Heart left ventricle (tissue), 16 donors: ENCODE data around the gene BEND7. TPM values are rescaled to one million over a fixed set of nuclear protein-coding genes. Genes with fewer than 3 reads are reported as not detected.

Experiments used
- ATAC-seq, 4 donors: fragments of 200-7000 bp; cut with Tn5 transposase; one replicate each; pipeline ENCODE4 v1.9.1; 2020 to 2022; ENCODE audit warnings: moderate library complexity in 4 of 4, mild to moderate bottlenecking in 3 of 4, moderate number of reproducible peaks in 1 of 4
- DNase-seq, 5 donors: peaks; one replicate each; pipeline ENCODE4 v3.0.0-alpha.2; 2020
- H3K27ac ChIP-seq, 12 donors: fragments of 200-600 bp; sonication (generic) in 4 of 12; one replicate each; pipeline versions ENCODE4 v1.5.0 to v1.8.0; 2016 to 2022; ENCODE audit warnings: mild to moderate bottlenecking in 2 of 12
- H3K27me3 ChIP-seq, 9 donors: fragments of 200-600 bp; sonication (generic) in 2 of 9; one replicate each; pipeline versions ENCODE4 v1.5.1 to v1.8.0; 2016 to 2022; ENCODE audit warnings: mild to moderate bottlenecking in 3 of 9
- H3K36me3 ChIP-seq, 9 donors: fragments of 200-600 bp; sonication (generic) in 2 of 9; one replicate each; pipeline versions ENCODE4 v1.5.0 to v1.8.0; 2018 to 2022; ENCODE audit warnings: mild to moderate bottlenecking in 2 of 9
- H3K4me1 ChIP-seq, 12 donors: fragments of 200-600 bp; sonication (generic) in 4 of 12; one replicate each; pipeline versions ENCODE4 v1.5.0 to v1.8.0; 2016 to 2022; ENCODE audit warnings: mild to moderate bottlenecking in 3 of 12
- H3K4me3 ChIP-seq, 12 donors: fragments of 200-600 bp; sonication (generic) in 4 of 12; one replicate each; pipeline versions ENCODE4 v1.5.0 to v1.8.0; 2017 to 2022; ENCODE audit warnings: mild to moderate bottlenecking in 9 of 12, moderate library complexity in 4 of 12
- H3K9me3 ChIP-seq, 12 donors: fragments of 200-600 bp; sonication (generic) in 4 of 12; one replicate each; pipeline versions ENCODE4 v1.5.0 to v1.8.0; 2016 to 2022; ENCODE audit warnings: mild to moderate bottlenecking in 1 of 12
- POLR2A ChIP-seq, 2 donors: fragments of 450-650 bp; IDR thresholded peaks; one replicate each; pipeline ENCODE4 v1.6.1; 2017; ENCODE audit warnings: antibody characterized with exemption in 2 of 2, mild to moderate bottlenecking in 2 of 2, moderate library complexity in 2 of 2
- whole genome bisulfite sequencing, 4 donors: extraction: QIAGEN DNeasy Blood & Tissue Kit in 2 of 4; methylation state at CpG; one replicate each; pipeline versions ENCODE4 v1.1.5 to v1.1.7; 2013 to 2018; 5-methylcytosine and 5-hydroxymethylcytosine counted together
- intact Hi-C, 10 donors: fragments of 100-400 bp; cut with DNase I; formaldehyde crosslinking; loops; one replicate each; pipeline versions ENCODE4 v1.11.1 to v1.14.2; 2022
- polyA plus RNA-seq, 2 donors: library from polyadenylated mRNA; stranded (reverse); fragments of 200-250 nt; gene quantifications; one replicate each; pipeline ENCODE4 v1.2.3, GENCODE V29; 2013
- total RNA-seq, 9 donors: library from RNA; depleted of rRNA in 2 of 9; stranded (reverse); fragments of >200 nt in 2 of 9; fragmentation: NEBNext Ultra II Directional in 3 of 9; extraction: Animal tissue kit (Norgen Biotek cat#: 25700) in 3 of 9; gene quantifications; one replicate each; pipeline versions ENCODE4 v1.1.0 to v1.2.4, GENCODE V29; 2016 to 2023
- TF ChIP-seq, protein P1 (sequence below), 12 donors: fragments of 200-600 bp; sonication (generic) in 4 of 12; IDR thresholded peaks; one replicate each; pipeline versions ENCODE4 v1.5.0 to v1.8.0; 2018 to 2022; ENCODE audit warnings: antibody characterized with exemption in 12 of 12, mild to moderate bottlenecking in 5 of 12
- donor health status: ischemic (EF 13 %, LVEDD 7.1; RV severe dilation, severe dysfunction).
- donor health status: healthy with polysubstance abuse.
- donor health status: DM: no; HTN: yes; CAD: no.
- donor health status: DM: no; HTN: no; CAD: no.
- donor health status: ischemic (EF 25% LVEDD 6.9; RV normal size, moderate dysfunction).
- donor health status: ischemic (EF 25% LVEDD 5.7; RV mildly dilated, moderate dysfunction).
- donor health status: healthy.
- donor health status: DM: yes; HTN: yes; CAD: no.
- donor health status: ischemic (EF 35%, LVEDD 5.7; RV mildly dilated, moderate dysfunction).
- donor health status: nonischemic (EF 11% LVEDD 7.7; RV severe dilation, severe dysfunction).
- donor health status: DM: yes; HTN: yes; CAD: no.
- donor health status: PGD.
- donor health status: ischemic (EF 29% LVEDD 5.4; RV normal size, mild dysfunction).
- donor health status: nonischemic (EF 23%, LVEDD 6.1; RV moderate dilation, normal function).

BEND7 gene
- total and polyA plus RNA-seq, 11 donors, result 5.5 to 30.5 (median 11.9) TPM

DNA sequence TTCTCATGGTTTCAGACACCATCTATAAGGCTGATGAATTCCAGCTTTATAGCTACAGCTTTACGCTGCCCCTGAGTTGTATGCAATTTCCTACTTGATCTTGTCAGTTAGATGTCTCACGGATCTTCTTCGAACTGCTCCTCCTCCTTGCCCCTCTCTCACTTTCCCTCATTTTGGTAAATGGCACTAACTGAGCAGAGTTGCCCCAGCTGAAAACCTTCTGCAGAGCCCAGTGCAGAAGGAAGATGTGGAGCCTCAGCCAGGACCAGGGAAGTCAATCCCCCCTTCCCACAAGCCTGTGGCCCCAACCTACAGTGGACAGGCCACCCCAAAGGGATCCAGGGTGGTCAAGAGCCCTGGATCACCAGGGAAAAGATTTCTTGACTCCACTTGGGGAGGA lies 131.8 kb downstream of the BEND7 start:
- ATAC-seq (no peak), DNase-seq (no peak)
- TF ChIP-seq, protein P1, sequence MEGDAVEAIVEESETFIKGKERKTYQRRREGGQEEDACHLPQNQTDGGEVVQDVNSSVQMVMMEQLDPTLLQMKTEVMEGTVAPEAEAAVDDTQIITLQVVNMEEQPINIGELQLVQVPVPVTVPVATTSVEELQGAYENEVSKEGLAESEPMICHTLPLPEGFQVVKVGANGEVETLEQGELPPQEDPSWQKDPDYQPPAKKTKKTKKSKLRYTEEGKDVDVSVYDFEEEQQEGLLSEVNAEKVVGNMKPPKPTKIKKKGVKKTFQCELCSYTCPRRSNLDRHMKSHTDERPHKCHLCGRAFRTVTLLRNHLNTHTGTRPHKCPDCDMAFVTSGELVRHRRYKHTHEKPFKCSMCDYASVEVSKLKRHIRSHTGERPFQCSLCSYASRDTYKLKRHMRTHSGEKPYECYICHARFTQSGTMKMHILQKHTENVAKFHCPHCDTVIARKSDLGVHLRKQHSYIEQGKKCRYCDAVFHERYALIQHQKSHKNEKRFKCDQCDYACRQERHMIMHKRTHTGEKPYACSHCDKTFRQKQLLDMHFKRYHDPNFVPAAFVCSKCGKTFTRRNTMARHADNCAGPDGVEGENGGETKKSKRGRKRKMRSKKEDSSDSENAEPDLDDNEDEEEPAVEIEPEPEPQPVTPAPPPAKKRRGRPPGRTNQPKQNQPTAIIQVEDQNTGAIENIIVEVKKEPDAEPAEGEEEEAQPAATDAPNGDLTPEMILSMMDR (IDR thresholded peaks at IDR 0.05), result no peak
- no peak for TF ChIP-seq POLR2A (IDR thresholded peaks at IDR 0.05)
- 94 to 97% (median 97%) methylated on average over 3 of the region's 3 CpGs for WGBS, 4 donors
- intact Hi-C loops, result no loop called here
- Histone ChIP-seq H3K27me3 (no peaks in the 10 kb centered on the region), H3K4me3 (no peak overlapping the region), H3K4me1 (no peaks in the 10 kb centered on the region), H3K36me3 (no peaks in the 10 kb centered on the region), H3K27ac (no peak overlapping the region), H3K9me3 (no peaks in the 10 kb centered on the region)

DNA sequence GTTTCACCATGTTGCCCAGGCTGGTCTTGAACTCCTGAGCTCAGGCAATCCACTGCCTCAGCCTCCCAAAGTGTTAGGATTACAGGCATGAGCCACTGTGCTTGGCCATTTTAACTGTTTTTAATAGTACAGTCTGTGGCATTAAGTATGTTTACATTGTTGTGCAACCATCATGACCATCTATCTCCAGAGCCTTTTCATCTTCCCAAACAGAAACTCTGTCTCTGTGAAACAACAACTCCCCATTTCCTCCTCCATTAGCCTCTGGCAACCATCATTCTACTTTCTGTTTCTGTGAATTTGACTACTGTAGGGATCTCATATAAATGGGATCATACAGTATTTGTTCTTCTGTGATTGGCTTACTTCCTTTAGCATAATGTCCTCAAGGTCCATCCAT lies 132.4 kb downstream of the BEND7 start:
- ATAC-seq, result no peak
- intact Hi-C loops, result no loop called here
- no peak for TF ChIP-seq POLR2A (IDR thresholded peaks at IDR 0.05)
- TF ChIP-seq, protein P1 (IDR thresholded peaks at IDR 0.05), result no peak
- no peak for DNase-seq
- Histone ChIP-seq H3K27me3 (no peaks in the 10 kb centered on the region), H3K4me3 (no peak overlapping the region), H3K4me1 (no peaks in the 10 kb centered on the region), H3K27ac (no peak overlapping the region), H3K36me3 (no peaks in the 10 kb centered on the region), H3K9me3 (no peaks in the 10 kb centered on the region)

DNA sequence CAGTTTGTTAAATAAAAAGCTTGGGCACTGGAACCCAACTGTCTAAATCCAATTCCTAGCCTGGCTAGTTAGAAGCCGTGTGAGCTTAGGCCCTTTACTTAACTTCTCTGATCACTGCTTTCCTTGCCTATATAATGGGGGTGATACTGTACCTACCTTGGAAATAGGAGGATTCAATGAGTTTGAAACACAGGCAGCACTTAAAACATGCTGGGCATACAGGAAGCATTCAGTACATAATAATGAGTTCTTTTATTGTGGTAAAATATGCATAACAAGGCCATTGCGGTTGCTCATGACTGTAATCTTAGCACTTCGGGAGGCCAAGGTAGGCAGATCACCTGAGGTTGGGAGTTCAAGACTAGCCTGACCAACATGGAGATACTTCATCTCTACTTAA lies 133.3 kb downstream of the BEND7 start:
- H3K4me1 ChIP-seq, result peaks cover 0 to 4% (median 0%) of the 10 kb centered on the region in 12 donors
- no peaks in the 10 kb centered on the region for H3K9me3 ChIP-seq
- H3K27me3 ChIP-seq, result no peaks in the 10 kb centered on the region
- no peak overlapping the region for H3K4me3 ChIP-seq
- H3K27ac ChIP-seq, result no peak overlapping the region
- TF ChIP-seq POLR2A (IDR thresholded peaks at IDR 0.05), result no peak
- TF ChIP-seq, protein P1 (IDR thresholded peaks at IDR 0.05), result no peak
- H3K36me3 ChIP-seq, result no peaks in the 10 kb centered on the region
- ATAC-seq (no peak), DNase-seq (no peak)
- 80 to 94% (median 89%) methylated on average over 3 of the region's 3 CpGs for WGBS, 4 donors
- intact Hi-C loops, result no loop called here

DNA sequence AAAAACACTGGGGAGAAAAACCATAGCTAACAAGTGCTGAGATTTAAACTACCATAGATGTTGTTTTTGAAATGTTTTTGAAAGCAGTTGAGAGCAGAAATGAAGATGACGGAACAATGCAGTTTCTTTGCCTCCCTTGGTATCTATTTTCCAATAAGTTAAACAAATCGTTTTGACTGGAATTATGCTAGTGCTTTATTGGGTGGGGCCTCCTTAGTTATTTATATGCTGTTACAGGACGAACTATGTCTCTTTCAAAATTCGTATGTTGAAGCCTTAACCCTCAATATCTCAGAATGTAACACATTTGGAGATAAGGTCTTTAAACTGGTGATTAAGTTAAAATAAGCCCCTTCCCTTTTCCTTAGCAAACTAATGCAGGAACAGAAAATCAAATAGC lies 135.2 kb downstream of the BEND7 start:
- 52 to 65% (median 60%) methylated on average over 4 of the region's 4 CpGs for WGBS, 4 donors
- Histone ChIP-seq H3K36me3 (no peaks in the 10 kb centered on the region), H3K4me3 (no peak overlapping the region), H3K27me3 (no peaks in the 10 kb centered on the region), H3K4me1 (peaks cover 0 to 4% (median 0%) of the 10 kb centered on the region in 12 donors), H3K27ac (no peak overlapping the region), H3K9me3 (no peaks in the 10 kb centered on the region)
- DNase-seq, result no peak
- ATAC-seq, result no peak
- TF ChIP-seq POLR2A (IDR thresholded peaks at IDR 0.05), result no peak
- TF ChIP-seq, protein P1 (IDR thresholded peaks at IDR 0.05), result no peak
- intact Hi-C loops, result no loop called here
